NCI-H187 (cell line): ENCODE data around the gene SVOPL.

ENCODE experiments used
- DNase-seq, 2 experiments: peaks; one replicate each; lab custom pipeline; 2025; lab: John Stamatoyannopoulos, UW

The SVOPL gene

DNA sequence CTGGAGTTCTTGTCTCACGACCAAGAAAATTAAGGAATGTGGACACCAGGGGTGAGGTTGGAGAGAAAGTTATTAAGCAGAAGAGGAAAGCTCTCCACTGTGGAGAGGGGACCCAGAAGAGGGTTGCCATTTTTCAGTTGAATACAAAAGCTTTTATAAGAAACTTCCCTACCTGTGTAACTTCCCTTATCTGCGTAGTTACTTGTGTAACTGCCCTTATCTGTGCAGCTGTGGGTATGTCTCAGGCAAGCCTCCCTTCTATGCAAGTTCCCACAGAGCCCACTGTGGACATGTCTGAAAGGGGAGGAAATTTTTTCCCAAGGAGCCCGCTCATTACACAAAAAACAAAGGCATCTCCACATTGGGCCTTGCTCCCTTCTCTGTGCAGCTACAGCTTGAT is 94.9 kb downstream of the SVOPL start:
- DNase-seq, result no peak

DNA sequence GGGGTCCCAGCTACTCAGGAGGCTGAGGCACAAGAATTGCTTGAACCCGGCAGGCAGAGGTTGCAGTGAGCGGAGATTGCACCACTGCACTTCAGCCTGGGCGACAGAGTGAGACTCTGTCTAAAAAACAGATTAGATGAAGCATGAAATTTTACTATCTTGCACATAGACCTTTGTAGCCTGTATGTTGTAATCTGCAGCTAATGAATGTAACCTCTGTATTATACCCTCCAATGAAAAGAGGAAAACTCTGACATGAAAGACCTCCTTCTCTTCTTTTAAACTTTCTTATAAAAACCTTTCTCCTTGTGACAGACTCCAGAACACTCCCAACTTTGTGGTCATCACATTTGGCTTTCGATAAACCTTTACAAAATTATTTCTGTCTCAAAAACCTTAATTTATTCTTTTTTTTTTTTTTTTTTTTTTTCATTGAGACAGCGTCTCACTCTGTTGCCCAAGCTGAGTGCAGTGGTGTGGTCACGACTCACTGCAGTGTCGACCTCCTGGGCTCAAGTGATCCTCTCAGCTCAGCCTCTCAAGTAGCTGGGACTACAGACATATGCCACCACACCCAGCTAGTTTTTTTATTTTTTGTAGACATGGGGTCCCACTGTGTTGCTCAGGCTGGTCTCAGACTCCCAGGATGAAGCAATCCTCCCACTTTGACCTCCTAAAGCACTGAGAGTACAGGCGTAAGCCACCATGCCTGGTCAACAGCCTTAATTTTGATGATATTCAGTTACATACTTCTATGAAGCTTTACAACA is 97.4 kb downstream of the SVOPL start:
- no peak for DNase-seq

DNA sequence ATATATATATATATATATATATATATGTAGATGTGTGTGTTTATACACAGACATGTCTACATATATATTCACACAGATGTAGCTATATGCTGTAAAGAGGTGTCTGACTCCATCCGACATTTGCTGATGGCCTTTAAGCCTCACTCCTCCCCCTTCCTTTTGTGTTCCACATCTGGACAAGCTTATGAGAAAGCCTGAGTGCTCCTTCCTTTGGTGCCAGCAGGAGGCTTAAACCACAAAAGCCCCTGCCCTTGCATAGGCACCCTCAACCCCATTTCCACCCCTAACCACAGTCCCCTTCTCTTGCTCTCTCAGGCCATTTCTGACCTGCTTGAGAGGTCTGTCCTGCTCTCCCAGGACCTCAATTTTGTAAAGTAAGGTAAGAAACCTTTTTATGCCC is 98.7 kb downstream of the SVOPL start:
- DNase-seq, result no peak

DNA sequence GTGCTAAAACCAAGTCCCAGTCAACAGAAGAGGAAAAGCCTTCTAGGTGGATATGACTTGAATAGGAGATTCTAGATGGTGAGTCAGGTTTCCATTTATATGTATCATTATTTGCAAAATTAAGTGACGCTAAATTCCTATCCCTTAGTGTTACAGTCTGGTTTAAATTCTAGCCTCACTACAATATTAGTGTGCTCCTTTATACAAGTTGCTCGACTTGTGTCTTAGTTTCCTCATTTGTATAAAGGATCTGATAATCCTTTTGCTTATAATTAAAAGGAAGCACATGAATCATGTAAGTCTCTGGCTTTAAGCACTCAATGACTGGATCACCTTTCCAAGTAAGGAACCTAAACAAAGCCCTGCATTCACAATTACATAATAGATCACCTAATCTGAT is 105.7 kb downstream of the SVOPL start:
- DNase-seq, result no peak

DNA sequence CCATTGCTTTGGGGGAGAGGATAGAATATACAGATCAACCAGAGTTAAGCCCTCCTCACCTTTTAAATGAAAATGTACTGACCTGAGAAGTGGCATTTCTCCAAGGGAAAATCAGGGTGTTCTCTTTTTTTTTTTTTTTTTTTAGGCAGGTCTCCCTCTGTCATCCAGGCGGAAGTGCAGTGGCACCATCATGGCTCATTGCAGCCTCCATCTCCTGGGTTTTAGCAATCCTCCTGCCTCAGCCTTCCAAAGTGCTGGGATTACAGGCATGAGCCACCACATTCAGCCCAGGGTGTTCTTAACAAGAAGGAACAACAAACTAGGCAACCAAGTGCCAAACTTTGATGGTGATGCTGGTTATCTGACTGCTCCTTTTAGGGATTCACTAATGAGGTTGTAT is 111.0 kb downstream of the SVOPL start:
- no peak for DNase-seq

DNA sequence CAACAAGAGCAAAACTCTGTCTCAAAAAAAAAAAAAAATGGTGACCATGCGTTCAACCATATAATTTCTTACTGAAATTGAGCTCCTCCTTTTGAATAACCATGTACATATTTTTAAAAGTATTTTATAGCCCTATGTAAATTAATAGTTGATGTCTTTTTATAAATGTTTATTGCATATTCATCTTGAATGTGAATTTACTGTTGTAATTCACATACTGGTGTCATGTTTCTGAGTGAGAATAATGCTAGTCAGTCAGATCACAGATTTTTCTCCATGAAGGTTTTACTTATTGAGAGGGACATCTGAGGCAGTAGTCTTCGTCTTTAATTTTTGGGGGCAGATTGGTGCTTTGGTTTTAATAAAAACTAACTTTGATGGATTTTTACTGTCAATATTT is 112.2 kb downstream of the SVOPL start:
- no peak for DNase-seq

DNA sequence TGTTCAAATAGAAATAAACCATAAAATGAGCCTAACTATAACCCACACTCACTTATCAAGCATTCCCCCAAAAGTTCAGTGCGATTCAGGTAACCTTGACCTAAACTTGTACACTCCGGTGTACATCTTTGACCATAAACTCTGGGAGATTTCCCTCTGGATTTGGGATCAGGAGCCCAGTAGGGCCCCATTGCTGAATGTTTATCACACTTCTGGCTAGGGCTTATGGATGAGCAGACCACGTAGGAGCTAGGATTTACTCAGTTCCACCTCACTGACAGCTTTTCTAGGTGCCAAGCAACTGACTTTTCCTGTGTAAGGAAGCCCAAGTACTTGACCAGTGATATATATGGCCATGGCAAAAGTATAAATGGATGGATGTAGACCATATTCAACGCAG is 113.7 kb downstream of the SVOPL start:
- DNase-seq, result no peak

DNA sequence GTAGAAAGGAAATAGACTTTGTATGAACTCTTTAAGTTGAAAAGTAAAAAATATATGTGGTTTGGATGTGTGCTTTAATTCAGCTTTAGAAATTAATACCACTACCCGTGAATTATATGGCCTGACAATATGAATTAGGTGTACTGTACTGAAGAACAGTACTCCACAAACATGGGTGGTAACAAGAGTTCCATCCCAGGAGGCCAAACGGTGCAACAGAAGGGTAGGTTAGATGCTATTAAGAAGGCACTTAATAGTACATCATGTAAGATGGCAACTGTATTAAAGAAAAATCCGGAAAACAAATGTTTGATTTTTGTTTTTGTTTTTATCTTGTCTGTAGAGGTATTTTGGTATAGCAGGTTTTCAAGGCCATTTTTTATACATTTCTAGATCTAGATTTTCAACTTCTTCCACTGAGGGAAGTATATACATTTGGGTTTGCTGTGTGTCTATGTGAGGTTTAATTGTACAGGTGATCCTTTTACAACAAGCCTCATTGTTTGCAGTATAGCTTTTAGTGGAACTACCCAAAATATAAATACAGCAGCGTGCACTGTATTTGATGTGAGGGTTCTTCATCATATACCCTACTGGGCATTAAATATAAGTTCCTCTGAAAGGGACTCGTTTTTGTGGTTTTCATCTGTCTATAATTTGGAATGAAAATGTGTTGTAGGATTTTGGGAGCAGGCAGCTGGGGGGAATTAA is 115.7 kb downstream of the SVOPL start:
- DNase-seq, result no peak

DNA sequence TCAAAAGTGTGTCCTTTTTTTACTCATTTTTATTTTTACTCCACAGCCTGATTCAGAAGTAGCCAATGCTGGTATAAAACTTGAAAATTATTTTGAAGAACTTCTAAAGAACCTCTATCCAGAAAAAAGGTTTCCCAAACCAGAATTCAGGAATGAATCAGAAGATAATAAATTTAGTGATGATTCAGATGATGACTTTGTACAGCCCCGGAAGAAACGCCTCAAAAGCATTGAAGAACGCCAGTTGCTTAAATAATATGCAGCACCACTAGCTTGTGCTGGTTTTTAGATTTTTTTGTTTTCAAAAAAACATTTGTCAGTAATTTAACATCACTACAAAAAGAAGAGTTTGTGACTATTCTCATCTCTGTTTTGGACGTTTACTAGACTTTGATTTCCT is 116.5 kb downstream of the SVOPL start:
- DNase-seq, result no peak

DNA sequence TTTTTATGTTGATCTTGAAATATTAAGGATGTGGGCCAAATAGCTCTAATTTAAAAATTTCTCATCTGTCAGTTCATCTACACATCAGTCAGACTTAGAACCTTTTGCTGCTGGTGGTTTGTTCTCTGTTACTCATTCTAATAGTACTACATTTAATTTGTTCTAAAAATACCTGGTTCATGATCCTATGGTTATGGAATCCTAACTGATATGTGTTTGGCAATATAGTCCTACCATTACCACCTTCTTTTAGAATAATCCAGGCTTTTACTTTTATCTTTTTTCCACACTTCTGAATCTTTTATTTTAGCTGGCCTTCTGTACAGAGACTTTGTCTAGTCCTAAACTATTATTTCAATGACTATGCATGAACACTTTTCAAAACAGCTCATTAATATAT is 116.9 kb downstream of the SVOPL start:
- DNase-seq, result no peak

DNA sequence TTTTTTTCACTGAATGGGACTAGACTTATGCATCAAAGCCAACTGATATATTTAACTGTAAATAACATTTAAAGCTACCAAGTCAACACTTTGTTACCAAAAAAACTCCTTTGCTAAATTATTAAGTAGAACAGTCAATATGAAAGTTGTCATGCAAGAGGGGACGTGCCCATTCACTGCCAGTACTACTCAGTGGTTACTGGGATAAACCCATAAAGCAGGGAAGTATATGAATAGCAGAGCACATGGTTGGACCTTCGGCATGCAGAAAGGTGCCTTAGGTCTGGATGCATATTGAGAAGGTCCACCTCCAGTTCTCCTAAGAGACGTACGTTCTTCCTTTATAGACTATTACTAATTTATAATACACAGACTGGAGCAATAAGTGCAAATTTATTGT is 120.1 kb downstream of the SVOPL start:
- DNase-seq, result no peak

DNA sequence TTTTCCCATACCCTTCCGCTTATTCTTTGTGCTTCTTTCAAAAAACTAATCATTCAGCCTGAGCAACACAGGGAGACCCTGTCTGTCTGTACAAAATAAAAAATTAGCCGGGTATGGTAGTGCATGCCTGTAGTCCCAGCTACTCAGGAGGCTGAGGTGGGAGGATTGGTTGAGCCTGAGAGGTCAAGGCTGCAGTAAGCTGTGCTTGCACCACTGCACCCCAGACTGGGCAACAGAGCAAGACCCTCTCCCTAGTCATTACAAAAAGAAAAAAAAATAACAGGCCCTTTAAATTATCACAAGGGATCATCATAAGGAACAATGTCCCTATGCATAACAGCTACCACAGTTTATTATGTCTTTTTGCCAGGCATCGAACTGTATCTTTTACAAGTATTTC is 121.5 kb downstream of the SVOPL start:
- DNase-seq, result no peak

DNA sequence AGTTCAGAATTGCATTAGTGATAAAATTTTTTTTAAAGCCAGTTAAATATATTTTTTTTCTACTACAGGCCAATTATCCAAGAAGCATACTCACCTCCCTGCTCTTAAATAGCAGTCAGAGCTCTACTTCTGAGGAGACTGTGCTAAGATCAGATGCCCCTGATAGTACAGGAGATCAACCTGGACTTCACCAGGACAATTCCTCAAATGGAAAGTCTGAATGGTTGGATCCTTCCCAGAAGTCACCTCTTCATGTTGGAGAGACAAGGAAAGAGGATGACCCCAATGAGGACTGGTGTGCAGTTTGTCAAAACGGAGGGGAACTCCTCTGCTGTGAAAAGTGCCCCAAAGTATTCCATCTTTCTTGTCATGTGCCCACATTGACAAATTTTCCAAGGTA is 122.0 kb downstream of the SVOPL start:
- DNase-seq, result no peak

DNA sequence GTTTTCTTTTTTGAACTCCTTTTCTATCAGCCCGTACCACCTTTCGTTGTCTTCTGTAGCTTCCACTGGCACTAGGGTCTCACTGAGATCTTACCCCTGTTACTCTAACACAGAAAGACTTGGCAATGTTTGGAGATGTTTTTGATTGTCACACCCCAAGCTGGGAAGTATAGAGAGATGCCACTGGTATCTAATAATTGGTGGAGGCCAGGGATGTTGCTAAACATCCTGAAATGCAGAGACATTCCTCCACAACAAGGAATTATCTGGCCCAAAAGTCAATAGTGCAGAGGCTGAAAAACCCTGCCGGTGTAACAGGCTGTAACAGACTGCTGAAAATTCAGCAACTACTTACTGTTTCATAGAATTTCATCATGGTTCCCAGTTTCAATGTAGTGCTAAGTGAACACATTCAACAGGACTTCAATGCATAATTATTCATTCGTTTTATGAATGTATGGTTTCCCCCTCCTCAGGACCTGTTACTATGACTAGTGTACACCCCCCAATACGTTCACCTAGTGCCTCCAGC is 125.2 kb downstream of the SVOPL start:
- DNase-seq, result no peak

DNA sequence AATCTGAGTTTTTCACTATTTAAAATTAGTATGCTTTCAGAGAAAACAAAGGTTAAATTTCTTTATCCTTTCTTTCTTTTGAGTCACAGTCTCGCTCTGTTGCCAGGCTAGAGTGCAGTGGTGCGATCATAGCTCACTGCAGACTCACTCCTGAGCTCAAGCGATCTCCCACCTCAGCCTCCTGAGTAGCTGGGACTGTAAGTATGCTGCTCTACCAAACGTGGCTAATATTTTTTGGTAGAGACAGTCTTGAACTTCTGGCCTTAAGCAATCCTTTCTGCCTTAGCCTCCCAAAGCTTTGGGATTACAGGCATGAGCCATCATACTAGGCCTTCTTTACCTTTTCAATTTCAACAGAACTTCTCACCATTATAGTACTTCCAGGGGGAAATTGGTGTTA is 127.4 kb downstream of the SVOPL start:
- no peak for DNase-seq

DNA sequence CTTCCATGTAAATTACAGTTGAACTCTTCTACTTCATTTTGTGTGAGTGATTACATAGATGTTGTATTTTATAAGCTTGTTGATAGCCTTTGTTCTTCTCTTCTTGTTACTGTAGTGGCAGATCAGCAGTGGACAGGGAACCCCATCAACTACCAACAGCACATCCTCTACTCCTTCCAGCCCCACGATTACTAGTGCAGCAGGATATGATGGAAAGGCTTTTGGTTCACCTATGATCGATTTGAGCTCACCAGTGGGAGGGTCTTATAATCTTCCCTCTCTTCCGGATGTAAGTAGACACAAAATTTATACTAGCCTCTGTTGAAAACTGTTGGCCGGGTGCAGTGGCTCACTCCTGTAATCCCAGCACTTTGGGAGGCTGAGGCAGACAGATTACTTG is 130.4 kb downstream of the SVOPL start:
- no peak for DNase-seq

DNA sequence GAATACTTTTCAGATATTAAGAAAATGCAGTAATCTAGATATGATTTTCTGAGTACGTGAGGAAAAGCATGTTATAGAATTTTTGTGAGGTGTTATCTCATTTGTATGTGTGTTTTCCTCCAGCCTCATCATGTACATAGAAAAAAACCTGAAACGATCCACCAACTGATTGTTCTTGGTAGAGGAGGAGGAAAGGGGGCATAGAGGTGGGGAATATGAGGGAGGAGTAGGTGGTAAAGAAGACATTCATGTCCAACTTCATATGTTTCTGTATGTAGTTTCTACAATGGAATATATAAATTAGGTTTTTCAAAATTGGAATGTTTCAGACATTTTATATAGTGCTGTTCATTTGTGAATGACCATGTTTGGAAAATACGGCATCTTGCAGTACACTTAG is 131.7 kb downstream of the SVOPL start:
- no peak for DNase-seq

DNA sequence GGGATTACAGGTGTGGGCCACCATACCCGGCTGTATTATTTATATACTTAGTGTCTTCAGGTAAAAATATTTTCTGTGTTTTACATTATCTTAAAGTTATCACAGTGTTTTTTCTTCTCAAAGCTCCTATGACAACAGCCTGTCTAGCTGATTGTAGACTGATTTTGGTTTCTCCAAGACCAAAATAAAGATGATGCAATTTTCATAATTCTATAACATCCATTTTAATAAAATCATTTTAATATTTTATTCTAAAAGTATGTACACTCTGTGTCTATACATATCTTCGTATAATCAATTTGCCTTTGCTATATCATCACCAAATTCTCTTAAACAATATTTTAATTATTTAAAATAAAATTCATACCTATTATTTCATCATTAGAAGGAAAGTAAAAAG is 132.5 kb downstream of the SVOPL start:
- DNase-seq, result no peak

DNA sequence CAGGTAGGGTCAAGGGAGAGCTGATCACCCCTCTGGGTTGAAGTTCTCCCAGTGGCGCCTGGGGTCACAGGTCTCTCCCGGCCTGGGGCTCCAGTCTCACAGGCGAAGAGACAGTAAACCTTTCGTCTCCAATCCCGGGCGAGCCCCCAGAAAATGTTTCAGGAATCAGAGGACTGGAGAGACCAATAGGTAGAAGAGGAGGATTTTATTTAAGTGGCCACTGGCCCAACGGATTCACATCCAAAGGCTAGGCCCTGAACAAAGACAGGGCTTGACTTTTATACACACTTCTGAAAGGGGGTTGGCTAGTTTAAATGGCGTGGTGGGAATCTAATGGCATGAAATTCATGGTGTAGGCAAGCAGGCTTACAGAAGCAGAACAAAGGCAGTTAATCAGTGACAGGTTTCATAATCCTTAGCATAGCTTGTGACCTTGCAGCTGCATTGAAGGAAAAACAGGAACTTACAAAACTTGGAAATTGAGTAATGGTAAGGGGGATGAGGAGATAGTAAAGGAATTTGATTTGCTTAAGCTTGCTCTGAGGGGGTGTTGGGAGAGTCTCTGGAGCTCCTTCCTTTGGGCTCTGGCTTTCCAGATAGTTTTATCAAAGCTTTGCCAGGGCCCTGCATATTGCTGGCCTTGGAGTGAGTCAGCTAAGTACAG is 135.6 kb downstream of the SVOPL start:
- DNase-seq, result peak in 1 of 2 experiments; percentile 16

DNA sequence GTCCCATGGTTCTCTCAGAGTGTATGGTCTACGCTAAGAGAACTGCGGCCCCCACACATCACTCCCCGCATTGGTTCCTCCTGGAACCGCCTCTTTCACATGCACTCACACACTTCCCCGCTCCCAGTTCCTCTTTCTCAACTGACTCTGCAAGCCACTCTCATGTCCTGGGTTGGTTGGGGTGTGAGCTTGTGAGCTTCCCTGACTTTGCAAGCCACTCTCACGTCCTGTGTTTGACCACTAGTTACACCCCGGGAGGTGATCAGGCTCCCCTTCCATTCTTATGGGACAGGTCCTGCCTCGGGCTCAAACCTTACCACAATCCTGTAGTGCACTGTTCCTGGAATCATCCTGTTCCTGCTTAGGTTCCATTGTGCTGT is 136.1 kb downstream of the SVOPL start:
- no peak for DNase-seq

DNA sequence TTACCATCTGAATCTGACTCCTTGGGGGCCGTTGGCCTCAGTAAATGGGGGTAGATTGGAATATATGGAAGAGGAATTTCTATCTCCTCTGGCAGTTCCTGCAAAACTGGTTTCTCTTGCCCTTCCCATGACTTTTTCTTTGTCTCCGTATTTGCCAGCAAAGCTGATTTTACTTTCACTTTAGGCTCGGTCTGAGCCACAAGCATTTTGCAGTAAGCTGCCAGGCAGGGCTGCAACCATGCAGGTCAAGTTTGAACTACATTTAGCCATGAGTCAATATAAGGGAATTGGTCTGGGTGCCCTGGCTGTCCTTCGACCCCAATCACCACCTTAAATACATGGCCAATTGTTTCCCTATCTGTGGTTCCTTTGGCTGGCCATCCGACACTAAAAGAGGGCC is 136.8 kb downstream of the SVOPL start:
- DNase-seq, result no peak

DNA sequence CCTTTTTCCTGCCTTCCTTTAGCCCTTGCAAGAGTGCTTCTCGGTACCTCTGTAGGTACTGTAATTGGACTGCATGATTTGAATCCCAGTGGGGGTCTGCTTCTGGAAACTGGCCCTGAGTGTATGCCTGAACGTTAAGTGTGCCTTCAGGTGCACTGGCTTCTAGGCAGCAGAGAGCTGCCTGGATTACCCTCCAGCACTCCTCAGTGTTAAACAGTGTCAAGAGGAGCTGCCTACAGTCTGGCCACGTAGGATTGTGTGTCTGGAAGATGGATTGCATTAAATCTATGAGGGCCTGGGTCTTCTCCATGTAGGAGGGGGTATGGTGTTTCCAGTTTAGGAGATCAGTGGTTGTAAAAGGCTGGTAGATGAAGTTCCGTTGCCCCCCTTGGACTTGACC is 137.4 kb downstream of the SVOPL start:
- no peak for DNase-seq

DNA sequence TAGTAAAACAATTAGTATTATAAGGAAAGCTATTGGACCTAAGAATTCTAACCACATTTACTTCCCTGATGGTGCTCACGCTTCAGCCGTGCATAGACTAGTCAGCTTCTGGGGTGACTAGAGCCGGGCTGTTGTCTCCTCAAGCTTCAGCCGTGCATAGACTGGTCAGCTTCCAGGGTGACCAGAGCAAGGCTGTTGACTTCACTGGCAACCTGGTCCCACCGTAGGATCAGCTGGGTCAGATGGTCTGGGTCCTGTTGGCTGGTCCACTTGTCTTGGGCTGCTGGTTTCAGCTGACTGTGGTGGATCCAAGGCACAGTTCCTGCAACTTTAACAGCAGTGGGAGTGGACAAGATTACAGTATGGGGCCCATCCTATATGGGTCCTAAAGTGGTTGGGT is 141.7 kb downstream of the SVOPL start:
- no peak for DNase-seq
